GM23248 (cell line): ENCODE measurements around the gene S1PR2. TPM values are rescaled to one million over a fixed set of nuclear protein-coding genes. Genes with fewer than 3 reads are reported as not detected.

Experiments
- DNase-seq: peaks from one replicate; pipeline ENCODE4 v3.0.0-alpha.2; 2015
- H2AFZ ChIP-seq: fragments of 200-600 bp; sonication (generic); 2 replicates; pipeline ENCODE4 v1.6.1; 2016; ENCODE audit warnings: antibody characterized with exemption
- H3F3A ChIP-seq: fragments of 200-600 bp; sonication (generic); 2 replicates; pipeline ENCODE4 v1.6.1; 2016; ENCODE audit warnings: mild to moderate bottlenecking, antibody characterized with exemption, mixed run types; ENCODE audit not compliant: insufficient read depth
- H3K27ac ChIP-seq: fragments of 200-600 bp; sonication (generic); 2 replicates; pipeline ENCODE4 v1.5.1; 2016; ENCODE audit warnings: mild to moderate bottlenecking
- H3K27me3 ChIP-seq: fragments of 200-600 bp; sonication (generic); replicated peaks from 2 replicates; pipeline ENCODE4 v1.6.1; 2016; ENCODE audit warnings: mild to moderate bottlenecking; ENCODE audit not compliant: insufficient read depth
- H3K36me3 ChIP-seq: fragments of 200-600 bp; sonication (generic); 2 replicates; pipeline ENCODE4 v1.6.1; 2016; ENCODE audit warnings: low read depth, mild to moderate bottlenecking
- H3K4me1 ChIP-seq: fragments of 200-600 bp; sonication (generic); 2 replicates; pipeline ENCODE4 v1.6.1; 2016; ENCODE audit warnings: mild to moderate bottlenecking; ENCODE audit not compliant: insufficient read depth
- H3K4me2 ChIP-seq: fragments of 200-600 bp; sonication (generic); one replicate; pipeline ENCODE4 v1.6.1; 2016; ENCODE audit warnings: mild to moderate bottlenecking; ENCODE audit not compliant: unreplicated experiment
- H3K4me3 ChIP-seq: fragments of 200-600 bp; sonication (generic); 2 replicates; pipeline ENCODE4 v1.5.1; 2016; ENCODE audit warnings: mild to moderate bottlenecking
- H3K79me2 ChIP-seq: fragments of 200-600 bp; sonication (generic); 2 replicates; pipeline ENCODE4 v1.6.1; 2016; ENCODE audit warnings: mild to moderate bottlenecking; ENCODE audit not compliant: insufficient read depth
- H3K9ac ChIP-seq: fragments of 200-600 bp; sonication (generic); 2 replicates; pipeline ENCODE4 v1.6.1; 2016; ENCODE audit warnings: mild to moderate bottlenecking
- H3K9me2 ChIP-seq: fragments of 200-600 bp; sonication (generic); 2 replicates; pipeline ENCODE4 v1.6.1; 2016; ENCODE audit warnings: mixed run types, mild to moderate bottlenecking, moderate library complexity; ENCODE audit not compliant: insufficient read depth
- H3K9me3 ChIP-seq: fragments of 200-600 bp; sonication (generic); one replicate; pipeline ENCODE4 v1.6.1; 2017; ENCODE audit warnings: low read depth
- H4K20me1 ChIP-seq: fragments of 200-600 bp; sonication (generic); 2 replicates; pipeline ENCODE4 v1.6.0; 2016; ENCODE audit not compliant: insufficient read depth
- EZH2 ChIP-seq: fragments of 200-600 bp; sonication (generic); IDR thresholded peaks from 2 replicates; pipeline ENCODE4 v1.6.1; 2018; ENCODE audit warnings: antibody characterized with exemption, mild to moderate bottlenecking; ENCODE audit not compliant: insufficient read depth, poor library complexity, severe bottlenecking
- EZH2phosphoT487 ChIP-seq: fragments of 200-600 bp; sonication (generic); IDR thresholded peaks from 2 replicates; pipeline ENCODE4 v1.6.1; 2018; ENCODE audit warnings: antibody characterized with exemption, moderate library complexity, mild to moderate bottlenecking, low read depth; ENCODE audit not compliant: insufficient read depth
- WGBS, 2 experiments: methylation state at CpG; one replicate each; pipeline ENCODE4 v1.1.6; 2015 to 2017; ENCODE audit warnings: low lambda C conversion rate in 2 of 2, low coverage in 1 of 2; ENCODE audit errors: missing lambda C conversion rate in 2 of 2; 5-methylcytosine and 5-hydroxymethylcytosine counted together
- in situ Hi-C: fragments of 300-500 bp; cut with MboI; formaldehyde crosslinking; loops from 2 replicates; pipeline ENCODE4 v1.15.0; 2020
- polyA plus RNA-seq: library from polyadenylated mRNA; unstranded; fragments of >200 nt; fragmentation: Nextera tagmentation; extraction: Ambion mirVana; gene quantifications from 2 replicates; pipeline ENCODE4 v1.2.1, GENCODE V29; 2016
- total RNA-seq: library from RNA; depleted of rRNA; stranded (reverse); fragments of >200 nt; shearing (Covaris generic); gene quantifications from 2 replicates; pipeline ENCODE4 v1.2.3, GENCODE V29; 2014

S1PR2 gene
- total and polyA plus RNA-seq, 2 experiments from 2014 or later = 20.3 to 35.1 TPM

GRCh38 chr19:10274589-10274988, 43.5 kb upstream of the S1PR2 start:
- Histone ChIP-seq H4K20me1 (no peaks in the 10 kb centered on the region), H3K4me3 (no peak overlapping the region), H3K4me2 (no peak overlapping the region), H3K27me3 (no peaks in the 10 kb centered on the region), H3K4me1 (no peaks in the 10 kb centered on the region), H3K79me2 (no peaks in the 10 kb centered on the region), H3K9ac (no peak overlapping the region), H3F3A (peaks cover 3% of the 10 kb centered on the region; the same call in 1 of the 2 replicates), H3K9me2 (no peaks in the 10 kb centered on the region), H2AFZ (no peak overlapping the region), H3K36me3 (no peaks in the 10 kb centered on the region), H3K9me3 (no peaks in the 10 kb centered on the region), H3K27ac (no peak overlapping the region)
- no peak for DNase-seq
- in situ Hi-C loops = loop anchor here (5.0 kb wide), 1 partner anchor 113 kb away; no protein-coding TSS in a partner anchor
- no peak for TF ChIP-seq EZH2phosphoT487
- TF ChIP-seq EZH2 = no peak
- 78 to 81% methylated on average over 10 of the region's 10 CpGs for WGBS, 2 experiments

- DNase-seq = peak; percentile 58
- WGBS, 2 experiments = 39 to 41% methylated on average over 12 of the region's 12 CpGs
- Histone ChIP-seq H3K4me2 (peak overlapping the region; percentile 69), H2AFZ (peak overlapping the region; percentile 5; the same call in 1 of the 2 replicates), H3K9ac (peak overlapping the region; percentile 73), H3K27me3 (no peaks in the 10 kb centered on the region), H3K27ac (no peak overlapping the region), H3K9me2 (no peaks in the 10 kb centered on the region), H3K9me3 (no peaks in the 10 kb centered on the region), H3K4me1 (no peaks in the 10 kb centered on the region), H3K36me3 (no peaks in the 10 kb centered on the region), H3K4me3 (peak overlapping the region; percentile 58), H3F3A (no peaks in the 10 kb centered on the region), H3K79me2 (no peaks in the 10 kb centered on the region), H4K20me1 (no peaks in the 10 kb centered on the region)
- in situ Hi-C loops = loop anchor here (5.0 kb wide), 1 partner anchor 116 kb away; no protein-coding TSS in a partner anchor
- no peak for TF ChIP-seq EZH2phosphoT487
- TF ChIP-seq EZH2 = no peak
These were observed 40.5 kb upstream of the S1PR2 start for GRCh38 chr19:10271543-10272086.

- in situ Hi-C loops = loop anchor here (5.0 kb wide), 1 partner anchor 116 kb away; no protein-coding TSS in a partner anchor
- Histone ChIP-seq H3K27me3 (no peaks in the 10 kb centered on the region), H3K4me3 (peak within 1 kb of the TSS; percentile 58), H2AFZ (peak within 1 kb of the TSS; percentile 79), H3K4me2 (peak within 1 kb of the TSS; percentile 69), H3K27ac (peak within 1 kb of the TSS; percentile 8), H4K20me1 (no peaks in the 10 kb centered on the region), H3K4me1 (no peaks in the 10 kb centered on the region), H3F3A (no peaks in the 10 kb centered on the region), H3K9ac (peak within 1 kb of the TSS; percentile 73), H3K9me2 (no peaks in the 10 kb centered on the region), H3K79me2 (no peaks in the 10 kb centered on the region), H3K36me3 (no peaks in the 10 kb centered on the region), H3K9me3 (no peaks in the 10 kb centered on the region)
- no peak for TF ChIP-seq EZH2phosphoT487
- TF ChIP-seq EZH2 = no peak
- peak; percentile 78 for DNase-seq
- WGBS, 2 experiments = 4 to 5% methylated on average over 51 of the region's 51 CpGs
These were observed 39.7 kb upstream of the S1PR2 start, which contains the start of gene ICAM1 for GRCh38 chr19:10270616-10271394. Gene ICAM1 (plus strand): TSS chr19:10271120. CDS start chr19:10271160, 40 bp downstream.

DNA sequence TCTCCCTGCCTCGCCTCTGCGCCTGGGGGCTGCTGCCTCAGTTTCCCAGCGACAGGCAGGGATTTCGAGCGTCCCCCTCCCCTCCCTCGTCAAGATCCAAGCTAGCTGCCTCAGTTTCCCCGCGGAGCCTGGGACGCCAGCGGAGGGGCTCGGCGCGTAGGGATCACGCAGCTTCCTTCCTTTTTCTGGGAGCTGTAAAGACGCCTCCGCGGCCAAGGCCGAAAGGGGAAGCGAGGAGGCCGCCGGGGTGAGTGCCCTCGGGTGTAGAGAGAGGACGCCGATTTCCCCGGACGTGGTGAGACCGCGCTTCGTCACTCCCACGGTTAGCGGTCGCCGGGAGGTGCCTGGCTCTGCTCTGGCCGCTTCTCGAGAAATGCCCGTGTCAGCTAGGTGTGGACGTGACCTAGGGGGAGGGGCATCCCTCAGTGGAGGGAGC, 39.1 kb upstream of the S1PR2 start:
- H3K4me2 ChIP-seq = peak overlapping the region; percentile 69
- no peak for TF ChIP-seq EZH2phosphoT487
- no peak for TF ChIP-seq EZH2
- H3K27me3 ChIP-seq = no peaks in the 10 kb centered on the region
- WGBS, 2 experiments = 5 to 7% methylated on average over 28 to 37 of the region's 37 CpGs
- H3K36me3 ChIP-seq = no peaks in the 10 kb centered on the region
- no peaks in the 10 kb centered on the region for H3K9me3 ChIP-seq
- H3K27ac ChIP-seq = peak overlapping the region; percentile 8; the same call in 1 of the 2 replicates
- no peaks in the 10 kb centered on the region for H3K79me2 ChIP-seq
- no peaks in the 10 kb centered on the region for H3K4me1 ChIP-seq
- H2AFZ ChIP-seq = peak overlapping the region; percentile 79
- no peaks in the 10 kb centered on the region for H3F3A ChIP-seq
- H4K20me1 ChIP-seq = no peaks in the 10 kb centered on the region
- in situ Hi-C loops = loop anchor here (5.0 kb wide), 1 partner anchor 117 kb away; no protein-coding TSS in a partner anchor
- peak; percentile 74 for DNase-seq
- H3K9ac ChIP-seq = peak overlapping the region; percentile 73
- H3K9me2 ChIP-seq = no peaks in the 10 kb centered on the region
- peak overlapping the region; percentile 58 for H3K4me3 ChIP-seq
